Loucy (cell line): ENCODE measurements around the gene MSX1.

Source experiments
- H2AFZ ChIP-seq: fragments of 200-600 bp; sonication (generic); 2 replicates; pipeline ENCODE4 v1.6.0; 2016; ENCODE audit warnings: antibody characterized with exemption, mild to moderate bottlenecking, low read length, moderate library complexity
- H3F3A ChIP-seq: fragments of 200-600 bp; 2 replicates; pipeline ENCODE4 v1.6.0; 2016; ENCODE audit warnings: antibody characterized with exemption, low read depth, mild to moderate bottlenecking
- H3K27me3 ChIP-seq: fragments of 200-600 bp; sonication (generic); 2 replicates; pipeline ENCODE4 v1.6.1; 2014; ENCODE audit warnings: low read length, mild to moderate bottlenecking; ENCODE audit not compliant: insufficient read depth, poor library complexity, severe bottlenecking
- H3K36me3 ChIP-seq: fragments of 200-600 bp; sonication (generic); 2 replicates; pipeline ENCODE4 v1.6.1; 2016; ENCODE audit warnings: low read length; ENCODE audit not compliant: insufficient read depth
- H3K4me1 ChIP-seq: fragments of 200-600 bp; sonication (generic); 2 replicates; pipeline ENCODE4 v1.5.1; 2014; ENCODE audit warnings: low read length, mild to moderate bottlenecking; ENCODE audit not compliant: insufficient read depth, poor library complexity, severe bottlenecking
- H3K4me2 ChIP-seq: fragments of 200-600 bp; sonication (generic); 2 replicates; pipeline ENCODE4 v1.6.0; 2014; ENCODE audit warnings: antibody characterized with exemption, low read length, low read depth, mild to moderate bottlenecking; ENCODE audit not compliant: poor library complexity, severe bottlenecking
- H3K4me3 ChIP-seq: fragments of 200-600 bp; sonication (generic); 2 replicates; pipeline ENCODE4 v1.5.1; 2014; ENCODE audit warnings: low read length, mild to moderate bottlenecking, mixed read lengths; ENCODE audit not compliant: poor library complexity, severe bottlenecking
- H3K79me2 ChIP-seq: fragments of 200-600 bp; sonication (generic); 2 replicates; pipeline ENCODE4 v1.6.1; 2014; ENCODE audit warnings: low read length; ENCODE audit not compliant: insufficient read depth
- H3K9ac ChIP-seq: fragments of 200-600 bp; sonication (generic); 2 replicates; pipeline ENCODE4 v1.6.0; 2014; ENCODE audit warnings: mild to moderate bottlenecking, low read depth, low read length, moderate library complexity; ENCODE audit not compliant: poor library complexity, severe bottlenecking
- H3K9me2 ChIP-seq: fragments of 200-600 bp; sonication (generic); replicated peaks from 2 replicates; pipeline ENCODE4 v1.6.1; 2016; ENCODE audit warnings: low read depth, low read length, mixed read lengths
- H3K9me3 ChIP-seq: fragments of 200-600 bp; sonication (generic); 2 replicates; pipeline ENCODE4 v1.6.1; 2014; ENCODE audit warnings: mild to moderate bottlenecking, antibody characterized with exemption, low read length, low read depth; ENCODE audit not compliant: insufficient read depth
- H4K20me1 ChIP-seq: fragments of 200-600 bp; sonication (generic); 2 replicates; pipeline ENCODE4 v1.6.0; 2014; ENCODE audit warnings: antibody characterized with exemption, low read length, mild to moderate bottlenecking; ENCODE audit not compliant: insufficient read depth, poor library complexity, severe bottlenecking
- CTCF ChIP-seq: fragments of 200-600 bp; sonication (generic); conservative IDR thresholded peaks from 2 replicates; pipeline ENCODE4 v1.5.1; 2014; ENCODE audit warnings: mild to moderate bottlenecking, antibody characterized with exemption, low read length
- EZH2phosphoT487 ChIP-seq: fragments of 200-600 bp; IDR thresholded peaks from 2 replicates; pipeline ENCODE4 v1.6.1; 2018; ENCODE audit warnings: antibody characterized with exemption, mild to moderate bottlenecking, moderate library complexity, borderline replicate concordance

The MSX1 gene

DNA sequence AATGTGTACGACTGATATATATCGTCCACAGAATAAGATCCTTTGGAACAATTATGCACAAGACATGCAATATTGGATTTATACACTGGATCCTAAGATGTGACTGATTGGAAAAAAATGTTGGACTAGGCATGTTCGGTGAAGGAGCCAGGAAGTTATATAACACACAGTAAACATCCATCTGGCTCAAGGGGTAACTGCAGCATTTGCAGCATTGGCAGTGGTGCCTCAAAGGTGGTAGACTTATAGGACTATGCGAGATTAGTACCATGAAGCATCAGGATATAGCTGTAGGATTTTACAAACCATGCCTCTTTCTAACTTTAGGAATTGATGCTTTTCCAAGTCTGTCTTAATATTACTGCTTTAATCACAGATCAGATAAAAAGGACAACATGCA lies 34.3 kb downstream of the MSX1 start:
- Histone ChIP-seq H3K9ac (no peak overlapping the region), H3K4me2 (no peak overlapping the region), H3K9me2 (no peaks in the 10 kb centered on the region), H4K20me1 (no peaks in the 10 kb centered on the region), H2AFZ (no peak overlapping the region), H3K9me3 (peaks cover 4% of the 10 kb centered on the region; the same call in 1 of the 2 replicates), H3K79me2 (no peaks in the 10 kb centered on the region), H3K36me3 (no peaks in the 10 kb centered on the region), H3K27me3 (no peaks in the 10 kb centered on the region), H3K4me3 (no peak overlapping the region), H3F3A (no peaks in the 10 kb centered on the region), H3K4me1 (no peaks in the 10 kb centered on the region)
- TF ChIP-seq EZH2phosphoT487 (no peak), CTCF (no peak)

DNA sequence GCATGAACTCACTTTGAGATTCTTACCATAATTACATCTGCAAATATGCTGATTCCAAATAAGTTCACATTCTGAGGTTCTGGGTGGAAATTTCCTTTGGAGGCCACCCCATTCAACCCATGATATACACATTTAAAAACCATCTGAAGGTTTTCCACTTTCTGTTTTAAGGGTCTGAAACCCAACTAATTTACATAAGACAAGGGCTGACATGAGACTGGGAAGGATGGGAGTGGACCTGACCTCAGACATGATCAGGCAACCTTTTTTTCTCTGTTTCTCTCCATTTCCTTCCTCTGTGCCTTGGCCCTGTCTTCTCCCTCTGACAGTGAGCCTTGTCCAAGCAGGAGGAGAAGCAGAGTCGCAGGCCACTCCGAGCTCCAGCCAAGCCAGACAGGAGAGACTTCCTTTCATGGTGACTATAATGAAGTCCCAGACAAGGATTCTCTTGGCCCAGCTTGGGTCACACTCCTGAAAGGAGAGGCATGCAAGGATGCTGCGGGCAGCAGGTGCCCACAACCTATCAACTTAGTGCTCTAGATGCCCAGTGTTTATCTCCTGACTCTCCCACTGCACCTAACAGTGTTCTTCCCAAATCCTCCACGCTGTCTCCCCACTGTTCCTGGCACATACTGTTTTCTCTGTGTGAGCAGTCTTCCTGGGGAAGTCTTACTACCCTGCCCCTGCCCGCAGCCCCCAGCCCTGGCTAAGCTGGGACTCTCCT lies 39.9 kb downstream of the MSX1 start:
- Histone ChIP-seq H2AFZ (no peak overlapping the region), H3K27me3 (no peaks in the 10 kb centered on the region), H3F3A (no peaks in the 10 kb centered on the region), H3K4me3 (no peak overlapping the region), H3K9me2 (no peaks in the 10 kb centered on the region), H3K9ac (no peak overlapping the region), H3K4me1 (no peaks in the 10 kb centered on the region), H3K79me2 (no peaks in the 10 kb centered on the region), H3K4me2 (no peak overlapping the region), H3K36me3 (no peaks in the 10 kb centered on the region), H4K20me1 (no peaks in the 10 kb centered on the region), H3K9me3 (no peaks in the 10 kb centered on the region)
- TF ChIP-seq EZH2phosphoT487 = no peak
- no peak for TF ChIP-seq CTCF

DNA sequence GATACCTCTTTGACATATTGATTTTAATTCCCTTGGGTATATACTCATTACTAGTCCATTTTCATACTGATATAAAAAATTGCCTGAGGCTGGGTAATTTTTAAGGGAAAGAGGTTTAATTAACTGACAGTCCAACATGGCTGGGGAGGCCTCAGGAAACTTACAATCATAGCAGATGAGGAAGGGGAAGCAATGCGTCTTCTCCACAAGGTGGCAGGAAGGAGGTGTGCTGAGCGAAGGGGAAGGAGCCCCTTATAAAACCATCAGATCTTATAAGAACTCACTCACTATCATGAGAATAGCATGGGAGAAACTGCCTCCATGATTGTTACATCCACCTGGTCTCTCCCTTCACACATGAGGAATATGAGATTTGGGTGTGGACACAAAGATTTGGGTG lies 42.4 kb downstream of the MSX1 start:
- Histone ChIP-seq H3K27me3 (no peaks in the 10 kb centered on the region), H3K4me2 (no peak overlapping the region), H2AFZ (no peak overlapping the region), H3K36me3 (no peaks in the 10 kb centered on the region), H3K4me1 (no peaks in the 10 kb centered on the region), H3K4me3 (no peak overlapping the region), H3K79me2 (no peaks in the 10 kb centered on the region), H3K9ac (no peak overlapping the region), H3F3A (no peaks in the 10 kb centered on the region), H3K9me2 (no peaks in the 10 kb centered on the region), H4K20me1 (no peaks in the 10 kb centered on the region), H3K9me3 (no peaks in the 10 kb centered on the region)
- TF ChIP-seq EZH2phosphoT487 (no peak), CTCF (no peak)
